Measurements from ENCODE around the gene FGF1. TPM values are rescaled to one million over a fixed set of nuclear protein-coding genes. Genes with fewer than 3 reads are reported as not detected.

The FGF1 gene
- total RNA-seq, 4 donors from 2014 or later: 0.81 to 1.3 (median 1.2) TPM

GRCh38 chr5:142660196-142660595, 25.7 kb downstream of the FGF1 start:
- Histone ChIP-seq H3K4me1 (peaks cover 0 to 4% of the 10 kb centered on the region in 2 donors), H3K36me3 (no peaks in the 10 kb centered on the region), H3K4me3 (replicated peaks in 1 of 3) (no peak overlapping the region), H3K27ac (no peak overlapping the region), H3K27me3 (no peaks in the 10 kb centered on the region), H3K9me3 (no peaks in the 10 kb centered on the region)
- intact Hi-C loops (cut with DNase I): no loop called here
- WGBS, 2 donors: 85 to 90% methylated on average over 9 to 10 of the region's 10 CpGs
- no peak for DNase-seq
- TF ChIP-seq CTCF (IDR thresholded peaks at IDR 0.05): no peak
- TF ChIP-seq POLR2A (IDR thresholded peaks at IDR 0.05): no peak

- intact Hi-C loops (cut with DNase I): loop anchor here (5.0 kb wide), 2 partner anchors 38 to 228 kb away; no protein-coding TSS in a partner anchor
- no peaks in the 10 kb centered on the region for H3K36me3 ChIP-seq
- WGBS, 2 donors: 96 to 98% methylated on average over 4 of the region's 4 CpGs
- TF ChIP-seq POLR2A (IDR thresholded peaks at IDR 0.05) (no peak), CTCF (IDR thresholded peaks at IDR 0.05) (no peak)
- no peak for DNase-seq
- no peak overlapping the region for H3K4me3 ChIP-seq (replicated peaks in 1 of 3)
- no peaks in the 10 kb centered on the region for H3K27me3 ChIP-seq
- no peak overlapping the region for H3K27ac ChIP-seq
- peaks cover 0 to 4% of the 10 kb centered on the region in 2 donors for H3K4me1 ChIP-seq
- H3K9me3 ChIP-seq: no peaks in the 10 kb centered on the region
These were observed 26.5 kb downstream of the FGF1 start for GRCh38 chr5:142659405-142659804.

- Histone ChIP-seq H3K9me3 (no peaks in the 10 kb centered on the region), H3K27ac (no peak overlapping the region), H3K27me3 (no peaks in the 10 kb centered on the region), H3K4me3 (replicated peaks in 1 of 3) (no peak overlapping the region), H3K36me3 (no peaks in the 10 kb centered on the region), H3K4me1 (peaks cover 0 to 4% of the 10 kb centered on the region in 2 donors)
- no peak for DNase-seq
- TF ChIP-seq CTCF (IDR thresholded peaks at IDR 0.05): no peak
- TF ChIP-seq POLR2A (IDR thresholded peaks at IDR 0.05): no peak
- intact Hi-C loops (cut with DNase I): loop anchor here (5.0 kb wide), 2 partner anchors 39 to 229 kb away; no protein-coding TSS in a partner anchor
- WGBS, 2 donors: 97 to 99% methylated on average over 2 of the region's 2 CpGs
These were observed 27.6 kb downstream of the FGF1 start for GRCh38 chr5:142658278-142658677.

GRCh38 chr5:142657446-142657845, 28.4 kb downstream of the FGF1 start:
- TF ChIP-seq POLR2A (IDR thresholded peaks at IDR 0.05) (no peak), CTCF (IDR thresholded peaks at IDR 0.05) (no peak)
- H3K27me3 ChIP-seq: no peaks in the 10 kb centered on the region
- 95 to 98% methylated on average over 8 of the region's 8 CpGs for WGBS, 2 donors
- H3K9me3 ChIP-seq: no peaks in the 10 kb centered on the region
- peaks cover 0 to 4% of the 10 kb centered on the region in 2 donors for H3K4me1 ChIP-seq
- no peak overlapping the region for H3K4me3 ChIP-seq (replicated peaks in 1 of 3)
- H3K36me3 ChIP-seq: no peaks in the 10 kb centered on the region
- intact Hi-C loops (cut with DNase I): loop anchor here (5.0 kb wide), 2 partner anchors 40 to 230 kb away; no protein-coding TSS in a partner anchor
- DNase-seq: no peak
- H3K27ac ChIP-seq: no peak overlapping the region

GRCh38 chr5:142655339-142656267, 30.3 kb downstream of the FGF1 start:
- Histone ChIP-seq H3K4me1 (peaks cover 0 to 4% of the 10 kb centered on the region in 2 donors), H3K27me3 (no peaks in the 10 kb centered on the region), H3K27ac (no peak overlapping the region), H3K4me3 (replicated peaks in 1 of 3) (no peak overlapping the region), H3K36me3 (no peaks in the 10 kb centered on the region), H3K9me3 (no peaks in the 10 kb centered on the region)
- intact Hi-C loops (cut with DNase I): loop anchor here (5.0 kb wide), 2 partner anchors 42 to 232 kb away; no protein-coding TSS in a partner anchor
- TF ChIP-seq CTCF (IDR thresholded peaks at IDR 0.05) (peak; percentile 87 to 98 (median 95)), POLR2A (IDR thresholded peaks at IDR 0.05) (no peak)
- WGBS, 2 donors: 21% methylated on average over 13 of the region's 13 CpGs
- DNase-seq: peak; percentile 83 to 86
